HepG2 (cell line): ENCODE results near the gene NAP1L1. TPM values are rescaled to one million over a fixed set of nuclear protein-coding genes. Genes with fewer than 3 reads are reported as not detected.
A peak's percentile ranks its signal among the peaks of the same experiment; 100 is the strongest.

Experiments
- ATAC-seq: fragments of 200-7000 bp; cut with Tn5 transposase; 3 replicates; pipeline ENCODE4 v1.9.1; 2020; ENCODE audit warnings: mild to moderate bottlenecking, moderate library complexity
- BruUV-seq: library from RNA; stranded (reverse); fragments of 400-500 nt; replicated peaks from 2 replicates; lab custom pipeline; 2021; lab: Mats Ljungman, UMichigan
- CTCF ChIA-PET: fragments of 300-600 bp; formaldehyde crosslinking; extraction: SDS; loops from one replicate; lab custom pipeline; 2021; ENCODE audit warnings: low total read pairs, inconsistent platforms, low intra/inter-chr PET ratio; lab: Yijun Ruan, JAX
- POLR2A ChIA-PET: fragments of 350-600 bp; sonication (Branson Sonifier 250); formaldehyde crosslinking; loops from one replicate; lab custom pipeline; 2020; ENCODE audit warnings: antibody characterized with exemption, inconsistent platforms; lab: Yijun Ruan, JAX
- DNase-seq: peaks from one replicate; pipeline ENCODE4 v3.0.0-alpha.2; 2015; ENCODE audit warnings: low spot score
- FAIRE-seq: peaks from 3 replicates; lab custom pipeline; 2011; peaks lifted over from hg19 to GRCh38; lab: Jason Lieb, UNC
- H2AFZ ChIP-seq: one replicate; pipeline ENCODE4 v1.6.1; 2011; ENCODE audit warnings: low read length, inconsistent platforms
- H3K27ac ChIP-seq: fragments of 300-600 bp; 3 replicates; pipeline ENCODE4 v1.8.0; 2011; ENCODE audit warnings: mixed run types, mild to moderate bottlenecking, mixed read lengths, low read length, inconsistent platforms; ENCODE audit not compliant: insufficient read depth; ENCODE audit errors: extremely low read length
- H3K27me3 ChIP-seq, 2 experiments: fragments of 200-600 bp in 1 of 2; 2 replicates in 1 of 2; 3 replicates in 1 of 2; pipeline versions ENCODE4 v1.6.0 to v1.8.0; 2011; ENCODE audit warnings: low read length in 2 of 2, mild to moderate bottlenecking in 2 of 2, moderate library complexity in 2 of 2, inconsistent platforms in 1 of 2; ENCODE audit not compliant: insufficient read depth in 2 of 2, control insufficient read depth in 1 of 2
- H3K36me3 ChIP-seq, 2 experiments: fragments of 200-600 bp in 1 of 2; replicated peaks in 1 of 2; 2 replicates in 1 of 2; 3 replicates in 1 of 2; pipeline versions ENCODE4 v1.5.1 to v1.8.0; 2011; ENCODE audit warnings: low read length in 2 of 2, inconsistent platforms in 1 of 2; ENCODE audit not compliant: insufficient read depth in 2 of 2, control insufficient read depth in 1 of 2
- H3K4me1 ChIP-seq: 2 replicates; pipeline ENCODE4 v1.5.1; 2012; ENCODE audit warnings: low read length, inconsistent platforms; ENCODE audit not compliant: insufficient read depth
- H3K4me2 ChIP-seq: 2 replicates; pipeline ENCODE4 v1.6.0; 2011; ENCODE audit warnings: low read depth, low read length, inconsistent platforms
- H3K4me3 ChIP-seq, 3 experiments: fragments of 200-600 bp in 1 of 3; sonication (generic), shearing (Covaris generic) in 1 of 3; replicated peaks in 1 of 3; 2 replicates each; pipeline ENCODE4 v1.5.1; 2011 to 2016; ENCODE audit warnings: low read length in 3 of 3, inconsistent platforms in 2 of 3, low read depth in 2 of 3, mild to moderate bottlenecking in 2 of 3, control low read depth in 1 of 3, mixed read lengths in 1 of 3; ENCODE audit not compliant: insufficient read depth in 1 of 3
- H3K79me2 ChIP-seq: one replicate; pipeline ENCODE4 v1.6.1; 2011; ENCODE audit warnings: low read length, inconsistent platforms; ENCODE audit not compliant: insufficient read depth
- H3K9ac ChIP-seq: 2 replicates; pipeline ENCODE4 v1.6.0; 2011; ENCODE audit warnings: mild to moderate bottlenecking, low read depth, low read length, inconsistent platforms; ENCODE audit not compliant: insufficient read depth
- H3K9me3 ChIP-seq: 2 replicates; pipeline ENCODE4 v1.5.1; 2012; ENCODE audit warnings: mild to moderate bottlenecking, low read length
- H4K20me1 ChIP-seq: 2 replicates; pipeline ENCODE4 v1.6.0; 2011; ENCODE audit warnings: inconsistent platforms, mild to moderate bottlenecking, low read length, moderate library complexity; ENCODE audit not compliant: insufficient read depth
- DR1 ChIP-seq: sonication (generic); formaldehyde crosslinking; IDR thresholded peaks from 2 replicates; pipeline ENCODE4 v1.8.0; 2021; ENCODE audit warnings: mild to moderate bottlenecking, missing genetic modification reagents, inconsistent platforms
- FOXK2 ChIP-seq: fragments of 450-650 bp; IDR thresholded peaks from 2 replicates; pipeline ENCODE4 v1.6.1; 2016
- GATA4 ChIP-seq: sonication (generic); IDR thresholded peaks from 2 replicates; pipeline ENCODE4 v1.6.1; 2016; ENCODE audit warnings: antibody characterized with exemption, low read depth, borderline replicate concordance
- HDAC1 ChIP-seq: sonication (generic); formaldehyde crosslinking; IDR thresholded peaks from 2 replicates; pipeline ENCODE4 v1.5.1; 2020; ENCODE audit warnings: mild to moderate bottlenecking, missing genetic modification reagents
- JARID2 ChIP-seq: sonication (generic); formaldehyde crosslinking; IDR thresholded peaks from 2 replicates; pipeline ENCODE4 v1.8.1; 2023; ENCODE audit warnings: missing genetic modification reagents, inconsistent platforms; ENCODE audit not compliant: insufficient replicate concordance
- KDM2A ChIP-seq: sonication (generic); formaldehyde crosslinking; IDR thresholded peaks from 2 replicates; pipeline ENCODE4 v1.4.0; 2020; ENCODE audit warnings: low read depth, missing genetic modification reagents, borderline replicate concordance
- MED8 ChIP-seq: sonication (generic); formaldehyde crosslinking; IDR thresholded peaks from 2 replicates; pipeline ENCODE4 v1.8.1; 2023; ENCODE audit warnings: mild to moderate bottlenecking, missing genetic modification reagents; ENCODE audit not compliant: insufficient replicate concordance
- PATZ1 ChIP-seq: sonication (generic); formaldehyde crosslinking; IDR thresholded peaks from 2 replicates; pipeline ENCODE4 v1.4.0; 2020; ENCODE audit warnings: missing genetic modification reagents
- PTBP1 ChIP-seq: fragments of 200-400 bp; formaldehyde crosslinking; IDR thresholded peaks from 2 replicates; pipeline ENCODE4 v1.6.1; 2018; ENCODE audit warnings: low read length, low read depth; ENCODE audit not compliant: poor library complexity, severe bottlenecking
- RCOR2 ChIP-seq: IDR thresholded peaks from 2 replicates; pipeline ENCODE4 v1.6.1; 2016; ENCODE audit warnings: missing biosample characterization, missing genetic modification reagents
- ZBTB33 ChIP-seq: sonication (generic); formaldehyde crosslinking; IDR thresholded peaks from 2 replicates; pipeline ENCODE4 v1.4.0; 2020; ENCODE audit warnings: missing genetic modification reagents
- ZNF431 ChIP-seq: sonication (generic); formaldehyde crosslinking; IDR thresholded peaks from 2 replicates; pipeline ENCODE4 v1.9.0; 2022; ENCODE audit warnings: missing genetic modification reagents, low read depth, mild to moderate bottlenecking, borderline replicate concordance
- ZNF484 ChIP-seq: sonication (generic); formaldehyde crosslinking; IDR thresholded peaks from 2 replicates; pipeline ENCODE4 v1.5.1; 2020; ENCODE audit warnings: mild to moderate bottlenecking, low read depth, missing genetic modification reagents, borderline replicate concordance
- ZNF704 ChIP-seq: sonication (generic); formaldehyde crosslinking; IDR thresholded peaks from 2 replicates; pipeline ENCODE4 v1.8.1; 2023; ENCODE audit warnings: mild to moderate bottlenecking, inconsistent platforms, moderate library complexity, missing genetic modification reagents, borderline replicate concordance
- WGBS: methylation state at CpG from one replicate; pipeline ENCODE4 v1.1.6; 2017; ENCODE audit warnings: low lambda C conversion rate; 5-methylcytosine and 5-hydroxymethylcytosine counted together
- in situ Hi-C: cut with HindIII; loops from 2 replicates; pipeline ENCODE4 v1.10.0; 2017; ENCODE audit warnings: low pct_unique_long_range_greater_than_20kb; ENCODE audit not compliant: extremely low pct_ligation_motif_present
- intact Hi-C: fragments of 100-400 bp; cut with micrococcal nuclease; formaldehyde crosslinking; loops from one replicate; pipeline ENCODE4 v1.10.0; 2022; ENCODE audit not compliant: unreplicated experiment
- polyA plus RNA-seq, 8 experiments: library from polyadenylated mRNA; depleted of rRNA in 3 of 8; stranded (reverse) in 7 of 8; unstranded in 1 of 8; fragments of >200 nt; fragmentation: Illumina TruSeq in 4 of 8; extraction: Trizol in 4 of 8; gene quantifications; 2 replicates each; pipeline versions ENCODE4 v1.2.1 to v1.2.3, GENCODE V29; 2011 to 2016; ENCODE audit warnings: low read depth in 4 of 8, missing spikeins in 1 of 8, mixed read lengths in 1 of 8; ENCODE audit not compliant: insufficient read depth in 1 of 8
- total RNA-seq, 5 experiments: library from RNA; depleted of rRNA; stranded (reverse); fragments of >200 nt; fragmentation: Illumina TruSeq; extraction: Trizol; gene quantifications; 2 replicates each; pipeline ENCODE4 v1.2.3, GENCODE V29; 2016; ENCODE audit warnings: low read depth in 1 of 5

The NAP1L1 gene
- total and polyA plus RNA-seq, 2 of the 13 experiments (the other 11 are each of a cell fraction or from before 2014, with no cell fraction given) = 207 to 309 TPM

GRCh38 chr12:76018111-76018510, 66.4 kb downstream of the NAP1L1 start:
- 0 out of 2 replicates have a peak, but pooled peaks have one; percentile 28 for TF ChIP-seq ZBTB33 (CRISPR knock-in tag)
- TF ChIP-seq PTBP1 = no peak
- no peak for TF ChIP-seq HDAC1 (CRISPR knock-in tag)
- no peak for TF ChIP-seq GATA4
- no TSS peak for BruUV-seq
- POLR2A ChIA-PET = no interaction called here
- intact Hi-C loops (no loop called here), in situ Hi-C loops (no loop called here)
- Histone ChIP-seq H3K27me3 (no peaks in the 10 kb centered on the region), H3K9me3 (no peaks in the 10 kb centered on the region), H2AFZ (no peak overlapping the region), H3K27ac (no peak overlapping the region), H3K9ac (no peak overlapping the region), H3K4me1 (peaks cover 36% of the 10 kb centered on the region), H3K4me3 (no peak overlapping the region), H3K79me2 (no peaks in the 10 kb centered on the region), H4K20me1 (no peaks in the 10 kb centered on the region), H3K36me3 (no peaks in the 10 kb centered on the region), H3K4me2 (no peak overlapping the region)
- CTCF ChIA-PET = no interaction called here
- WGBS = 79% methylated on average over 6 of the region's 6 CpGs
- DNase-seq (peak; percentile 61), ATAC-seq (peak; percentile 32; the same call in 1 of the 3 replicates), FAIRE-seq (no peak)

- BruUV-seq = no TSS peak
- H3K9ac ChIP-seq = no peak overlapping the region
- ChIA-PET POLR2A (no interaction called here), CTCF (no interaction called here)
- no peaks in the 10 kb centered on the region for H3K9me3 ChIP-seq
- ATAC-seq (no peak), DNase-seq (no peak), FAIRE-seq (no peak)
- intact Hi-C loops = no loop called here
- no peaks in the 10 kb centered on the region for H3K36me3 ChIP-seq
- in situ Hi-C loops = no loop called here
- H3K27ac ChIP-seq = no peak overlapping the region
- H3K4me1 ChIP-seq = peaks cover 32% of the 10 kb centered on the region
- 82% methylated on average over 8 of the region's 8 CpGs for WGBS
- no peaks in the 10 kb centered on the region for H3K27me3 ChIP-seq
- H3K4me2 ChIP-seq = no peak overlapping the region
- H4K20me1 ChIP-seq = no peaks in the 10 kb centered on the region
- H3K4me3 ChIP-seq = no peak overlapping the region
- no peak overlapping the region for H2AFZ ChIP-seq
- H3K79me2 ChIP-seq = no peaks in the 10 kb centered on the region
- TF ChIP-seq ZNF704 = no peak
- TF ChIP-seq ZNF484 (CRISPR knock-in tag) = no peak
- TF ChIP-seq MED8 (CRISPR knock-in tag) = no peak
- no peak for TF ChIP-seq ZNF431 (CRISPR knock-in tag)
- no peak for TF ChIP-seq PATZ1 (CRISPR knock-in tag)
- no peak for TF ChIP-seq FOXK2
- TF ChIP-seq DR1 (CRISPR knock-in tag) = no peak
- TF ChIP-seq JARID2 = no peak
- TF ChIP-seq RCOR2 (CRISPR knock-in tag) = no peak
- TF ChIP-seq KDM2A (CRISPR knock-in tag) = no peak
Measured at GRCh38 chr12:76014007-76014406, 70.5 kb downstream of the NAP1L1 start.
